ENCODE measurements around the gene PCGF6.
A peak's percentile ranks its signal among the peaks of the same experiment; 100 is the strongest.
"Not testable (repeated sequence)": the region's sequence is repeated elsewhere in the genome, so short reads cannot be mapped to it uniquely, and the experiment has no call there.

PCGF6 gene

GRCh38 chr10:103382769-103383168 is 31.8 kb upstream of the PCGF6 start:
- TF ChIP-seq, protein P1, sequence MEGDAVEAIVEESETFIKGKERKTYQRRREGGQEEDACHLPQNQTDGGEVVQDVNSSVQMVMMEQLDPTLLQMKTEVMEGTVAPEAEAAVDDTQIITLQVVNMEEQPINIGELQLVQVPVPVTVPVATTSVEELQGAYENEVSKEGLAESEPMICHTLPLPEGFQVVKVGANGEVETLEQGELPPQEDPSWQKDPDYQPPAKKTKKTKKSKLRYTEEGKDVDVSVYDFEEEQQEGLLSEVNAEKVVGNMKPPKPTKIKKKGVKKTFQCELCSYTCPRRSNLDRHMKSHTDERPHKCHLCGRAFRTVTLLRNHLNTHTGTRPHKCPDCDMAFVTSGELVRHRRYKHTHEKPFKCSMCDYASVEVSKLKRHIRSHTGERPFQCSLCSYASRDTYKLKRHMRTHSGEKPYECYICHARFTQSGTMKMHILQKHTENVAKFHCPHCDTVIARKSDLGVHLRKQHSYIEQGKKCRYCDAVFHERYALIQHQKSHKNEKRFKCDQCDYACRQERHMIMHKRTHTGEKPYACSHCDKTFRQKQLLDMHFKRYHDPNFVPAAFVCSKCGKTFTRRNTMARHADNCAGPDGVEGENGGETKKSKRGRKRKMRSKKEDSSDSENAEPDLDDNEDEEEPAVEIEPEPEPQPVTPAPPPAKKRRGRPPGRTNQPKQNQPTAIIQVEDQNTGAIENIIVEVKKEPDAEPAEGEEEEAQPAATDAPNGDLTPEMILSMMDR (conservative IDR thresholded peaks at IDR 0.05): no peak
- no peak overlapping the region for H3K27ac ChIP-seq

DNA sequence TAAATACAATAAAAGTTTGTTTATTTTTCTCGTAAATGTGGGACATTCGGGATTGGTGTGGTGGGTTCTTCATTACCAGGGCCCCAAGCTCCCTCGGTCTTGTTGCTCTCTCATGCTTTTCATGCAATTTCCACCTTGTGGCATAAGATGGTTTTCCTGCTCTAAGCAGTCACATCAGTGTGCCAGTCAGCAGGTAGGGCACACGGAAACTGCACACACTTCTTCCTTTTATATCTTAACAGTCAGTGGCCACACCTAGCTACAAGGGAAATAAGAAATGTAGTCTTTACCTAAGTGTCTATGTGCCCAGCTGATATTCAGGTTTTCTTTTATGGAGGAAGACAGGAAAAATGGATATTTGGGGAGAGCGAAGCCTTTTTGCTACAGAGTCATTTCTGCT is 23.3 kb upstream of the PCGF6 start:
- TF ChIP-seq, protein P1 (conservative IDR thresholded peaks at IDR 0.05): no peak
- H3K27ac ChIP-seq: no peak overlapping the region

GRCh38 chr10:103373544-103373943 is 22.6 kb upstream of the PCGF6 start:
- no peak overlapping the region for H3K27ac ChIP-seq
- TF ChIP-seq, protein P1 (conservative IDR thresholded peaks at IDR 0.05): no peak

- TF ChIP-seq, protein P1 (conservative IDR thresholded peaks at IDR 0.05): no peak
- H3K27ac ChIP-seq: peak within 1 kb of the TSS; percentile 87
These were observed 17.0 kb upstream of the PCGF6 start, which contains the start of gene TAF5 for GRCh38 chr10:103367782-103368518. TAF5 (plus strand) TSS chr10:103367976; CDS start chr10:103367990, 14 bp downstream.

- peak overlapping the region; percentile 87 for H3K27ac ChIP-seq
- TF ChIP-seq, protein P1 (conservative IDR thresholded peaks at IDR 0.05): no peak
These were observed 16.4 kb upstream of the PCGF6 start for GRCh38 chr10:103367379-103367781.

DNA sequence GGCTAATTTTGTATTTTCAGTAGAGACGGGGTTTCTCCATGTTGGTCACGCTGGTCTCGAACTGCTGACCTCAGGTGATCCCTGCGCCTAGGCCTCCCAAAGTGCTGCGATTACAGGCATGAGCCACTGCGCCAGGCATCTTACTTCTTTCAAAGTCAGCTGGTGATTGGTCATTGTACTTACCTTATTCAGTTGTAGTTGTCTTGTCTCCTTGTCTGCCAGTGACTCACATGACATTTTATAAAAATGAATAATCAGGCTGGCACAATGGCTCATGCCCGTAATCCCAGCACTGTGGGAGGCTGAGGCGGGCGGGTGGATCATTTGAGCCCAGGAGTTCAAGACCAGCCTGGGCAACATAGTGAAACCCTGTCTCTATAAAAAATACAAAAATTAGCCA is 9.9 kb upstream of the PCGF6 start:
- H3K27ac ChIP-seq: not testable (repeated sequence)

DNA sequence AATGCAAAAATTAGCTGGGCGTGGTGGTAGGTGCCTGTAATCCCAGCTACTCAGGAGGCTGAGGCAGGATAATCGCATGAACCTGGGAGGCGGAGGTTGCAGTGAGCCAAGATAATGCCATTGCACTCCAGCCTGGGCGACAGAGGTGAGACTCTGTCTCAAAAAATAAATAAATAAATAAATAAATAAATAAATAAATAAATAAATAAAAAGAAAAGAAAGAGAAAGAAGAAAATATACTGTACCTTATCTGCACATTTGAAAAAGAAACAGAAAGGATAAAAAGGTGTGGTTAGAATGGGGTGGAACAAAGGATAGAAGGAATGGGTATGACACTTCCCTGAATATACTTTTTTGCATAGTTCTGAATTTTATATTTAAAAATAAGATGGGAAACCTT is 8.6 kb upstream of the PCGF6 start:
- not testable (repeated sequence) for H3K27ac ChIP-seq

DNA sequence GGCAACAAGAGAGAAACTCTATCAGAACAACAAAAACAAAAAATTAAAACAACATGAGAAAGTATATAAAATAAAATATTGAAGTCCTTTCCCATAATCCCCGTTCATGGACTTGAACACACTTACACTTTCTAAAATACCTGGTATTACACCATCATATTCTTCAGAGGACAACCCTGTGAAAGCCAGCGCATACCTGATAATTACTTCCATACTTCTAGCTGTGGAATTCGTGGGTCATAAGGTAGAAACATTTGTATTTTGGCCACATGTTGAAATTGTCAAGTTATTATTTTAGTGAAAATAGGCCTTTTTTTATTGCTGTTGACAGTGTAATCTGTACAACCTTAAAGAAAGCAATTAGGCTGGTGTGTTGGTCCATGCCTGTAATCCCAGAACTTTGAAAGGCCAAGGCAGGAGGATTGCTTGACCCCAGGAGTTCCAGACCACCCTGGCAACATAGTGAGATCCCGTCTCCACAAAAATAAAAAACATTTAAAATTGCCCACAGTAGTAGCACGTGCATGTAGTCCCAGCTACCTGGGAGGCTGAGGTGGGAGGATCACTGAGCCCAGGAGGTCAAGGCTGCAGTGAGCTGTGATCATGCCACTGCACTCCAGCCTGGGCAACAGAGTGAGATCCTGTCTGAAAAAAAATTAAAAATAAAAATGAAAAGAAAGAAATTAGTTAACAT is 5.1 kb upstream of the PCGF6 start:
- no peak overlapping the region for H3K27ac ChIP-seq
- TF ChIP-seq, protein P1 (conservative IDR thresholded peaks at IDR 0.05): no peak

GRCh38 chr10:103354567-103354966 is 3.6 kb upstream of the PCGF6 start:
- not testable (repeated sequence) for H3K27ac ChIP-seq
